Thyroid gland (tissue), 4 donors: ENCODE results near the gene PPARGC1A. TPM values are rescaled to one million over a fixed set of nuclear protein-coding genes. Genes with fewer than 3 reads are reported as not detected.

ENCODE experiments used
- DNase-seq, 2 donors: peaks; one replicate each; pipeline ENCODE4 v3.0.0-alpha.2; 2019
- H3K27ac ChIP-seq, 3 donors: fragments of 200-600 bp; sonication (generic); 1 replicate in 2 of 3; 2 replicates in 1 of 3; pipeline ENCODE4 v1.5.1; 2016 to 2019; ENCODE audit warnings: mild to moderate bottlenecking in 1 of 3, moderate library complexity in 1 of 3
- H3K27me3 ChIP-seq: fragments of 200-600 bp; sonication (generic); one replicate; pipeline ENCODE4 v1.5.1; 2019
- H3K36me3 ChIP-seq, 2 donors: fragments of 200-600 bp; sonication (generic); one replicate each; pipeline ENCODE4 v1.5.1; 2016 to 2019
- H3K4me1 ChIP-seq, 2 donors: fragments of 200-600 bp; sonication (generic); one replicate each; pipeline ENCODE4 v1.5.1; 2017 to 2019
- H3K4me3 ChIP-seq, 3 donors: fragments of 200-600 bp; sonication (generic); replicated peaks in 1 of 3; 1 replicate in 2 of 3; 2 replicates in 1 of 3; pipeline ENCODE4 v1.5.1; 2016; ENCODE audit warnings: mild to moderate bottlenecking in 1 of 3
- H3K9me3 ChIP-seq: fragments of 200-600 bp; sonication (generic); one replicate; pipeline ENCODE4 v1.5.1; 2017
- POLR2A ChIP-seq, 2 donors: fragments of 450-650 bp; IDR thresholded peaks; one replicate each; pipeline ENCODE4 v1.6.1; 2017; ENCODE audit warnings: antibody characterized with exemption in 2 of 2, mild to moderate bottlenecking in 2 of 2, moderate library complexity in 1 of 2
- WGBS, 2 donors: methylation state at CpG; one replicate each; pipeline ENCODE4 v1.1.5; 2017; 5-methylcytosine and 5-hydroxymethylcytosine counted together
- intact Hi-C: fragments of 100-400 bp; cut with DNase I; formaldehyde crosslinking; loops from one replicate; pipeline ENCODE4 v1.15.1; 2023
- total RNA-seq, 4 donors: library from RNA; depleted of rRNA; stranded (reverse); fragments of >200 nt; gene quantifications; one replicate each; pipeline ENCODE4 v1.2.3, GENCODE V29; 2016
- TF ChIP-seq, protein P1 (sequence below), 6 experiments: fragments of 200-600 bp in 3 of 6; fragments of 450-650 bp in 3 of 6; sonication (generic) in 3 of 6; IDR thresholded peaks; one replicate each; pipeline ENCODE4 v1.5.1; 2016 to 2019; ENCODE audit warnings: antibody characterized with exemption in 6 of 6, mild to moderate bottlenecking in 2 of 6, inconsistent platforms in 1 of 6, moderate library complexity in 1 of 6

PPARGC1A gene
- total RNA-seq, 4 donors from 2014 or later = 58.5 to 128 (median 96.2) TPM

- WGBS, 2 donors = 79 to 85% methylated on average over 1 of the region's 1 CpG
- Histone ChIP-seq H3K4me3 (no peak overlapping the region), H3K9me3 (no peaks in the 10 kb centered on the region), H3K36me3 (no peaks in the 10 kb centered on the region), H3K27me3 (no peaks in the 10 kb centered on the region), H3K4me1 (no peaks in the 10 kb centered on the region), H3K27ac (no peak overlapping the region)
- intact Hi-C loops = no loop called here
- DNase-seq = no peak
- TF ChIP-seq, protein P1, sequence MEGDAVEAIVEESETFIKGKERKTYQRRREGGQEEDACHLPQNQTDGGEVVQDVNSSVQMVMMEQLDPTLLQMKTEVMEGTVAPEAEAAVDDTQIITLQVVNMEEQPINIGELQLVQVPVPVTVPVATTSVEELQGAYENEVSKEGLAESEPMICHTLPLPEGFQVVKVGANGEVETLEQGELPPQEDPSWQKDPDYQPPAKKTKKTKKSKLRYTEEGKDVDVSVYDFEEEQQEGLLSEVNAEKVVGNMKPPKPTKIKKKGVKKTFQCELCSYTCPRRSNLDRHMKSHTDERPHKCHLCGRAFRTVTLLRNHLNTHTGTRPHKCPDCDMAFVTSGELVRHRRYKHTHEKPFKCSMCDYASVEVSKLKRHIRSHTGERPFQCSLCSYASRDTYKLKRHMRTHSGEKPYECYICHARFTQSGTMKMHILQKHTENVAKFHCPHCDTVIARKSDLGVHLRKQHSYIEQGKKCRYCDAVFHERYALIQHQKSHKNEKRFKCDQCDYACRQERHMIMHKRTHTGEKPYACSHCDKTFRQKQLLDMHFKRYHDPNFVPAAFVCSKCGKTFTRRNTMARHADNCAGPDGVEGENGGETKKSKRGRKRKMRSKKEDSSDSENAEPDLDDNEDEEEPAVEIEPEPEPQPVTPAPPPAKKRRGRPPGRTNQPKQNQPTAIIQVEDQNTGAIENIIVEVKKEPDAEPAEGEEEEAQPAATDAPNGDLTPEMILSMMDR (IDR thresholded peaks at IDR 0.05) = no peak
These were observed 119.8 kb downstream of the PPARGC1A start for GRCh38 chr4:23770011-23770410.

DNA sequence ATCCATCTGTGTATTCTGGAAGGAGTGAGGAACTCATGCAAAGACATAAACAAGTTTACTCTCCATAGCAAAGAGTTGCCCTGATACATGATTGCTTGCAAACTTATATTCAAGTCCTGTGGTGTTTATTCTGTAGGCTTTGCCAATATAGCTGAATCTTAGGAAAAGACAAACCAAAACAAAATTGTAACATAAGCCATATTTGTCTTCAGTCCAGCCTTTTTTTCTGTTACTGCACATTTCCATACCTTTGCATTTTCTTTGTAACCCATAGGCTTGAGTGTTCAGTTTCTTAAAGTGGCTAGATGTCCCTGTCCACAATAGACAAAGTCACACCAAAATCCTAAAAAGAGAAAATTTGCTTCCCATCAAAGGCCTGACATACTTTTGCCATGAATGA is 120.4 kb downstream of the PPARGC1A start:
- H3K4me1 ChIP-seq = no peaks in the 10 kb centered on the region
- H3K27ac ChIP-seq = no peak overlapping the region
- intact Hi-C loops = no loop called here
- no peaks in the 10 kb centered on the region for H3K27me3 ChIP-seq
- no peaks in the 10 kb centered on the region for H3K36me3 ChIP-seq
- no peaks in the 10 kb centered on the region for H3K9me3 ChIP-seq
- H3K4me3 ChIP-seq = no peak overlapping the region
- no peak for DNase-seq
- no peak for TF ChIP-seq POLR2A (IDR thresholded peaks at IDR 0.05)
- TF ChIP-seq, protein P1 (IDR thresholded peaks at IDR 0.05) = no peak

DNA sequence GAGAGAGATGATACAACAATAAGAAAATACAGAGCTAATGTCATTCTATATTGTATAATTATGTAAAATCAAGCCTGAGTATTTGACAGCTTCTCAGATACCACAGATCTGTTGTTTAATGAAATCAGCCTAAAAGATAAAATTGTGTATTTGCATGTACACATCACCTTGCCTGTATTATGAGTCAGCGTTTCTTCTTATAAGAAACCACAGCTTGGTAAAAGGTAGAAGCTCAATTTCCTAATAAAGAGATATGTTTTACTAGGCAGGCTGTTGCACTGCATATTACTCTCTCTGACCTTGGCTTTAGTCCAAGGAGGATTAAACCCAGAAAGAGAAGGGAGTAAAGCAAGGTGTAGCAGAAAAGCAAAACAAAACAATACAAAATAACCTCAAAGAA is 121.3 kb downstream of the PPARGC1A start:
- intact Hi-C loops = no loop called here
- no peak overlapping the region for H3K4me3 ChIP-seq
- no peaks in the 10 kb centered on the region for H3K4me1 ChIP-seq
- DNase-seq = no peak
- H3K36me3 ChIP-seq = no peaks in the 10 kb centered on the region
- H3K27me3 ChIP-seq = no peaks in the 10 kb centered on the region
- WGBS, 2 donors = 97 to 100% methylated on average over 1 of the region's 1 CpG
- no peak overlapping the region for H3K27ac ChIP-seq
- H3K9me3 ChIP-seq = no peaks in the 10 kb centered on the region
- TF ChIP-seq, protein P1 (IDR thresholded peaks at IDR 0.05) = no peak
- TF ChIP-seq POLR2A (IDR thresholded peaks at IDR 0.05) = no peak

DNA sequence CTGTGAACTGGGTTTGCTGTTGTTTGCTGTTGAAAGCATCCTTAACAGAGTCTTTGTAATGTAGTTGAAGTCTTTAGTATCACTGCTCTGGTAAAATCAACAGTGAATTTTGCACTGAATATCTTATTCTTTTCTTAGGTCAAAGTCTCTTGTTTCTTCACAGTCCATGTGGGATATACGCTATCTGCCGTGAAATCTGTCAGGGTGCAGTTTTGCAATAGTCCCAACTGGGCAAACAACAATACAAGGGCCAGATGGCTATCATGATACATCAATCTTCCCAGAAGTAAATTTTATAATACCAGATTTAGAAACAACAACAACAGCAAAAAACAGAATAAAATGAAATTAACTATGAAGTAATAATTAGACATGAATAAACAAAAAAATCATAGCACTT is 123.5 kb downstream of the PPARGC1A start:
- H3K9me3 ChIP-seq = no peaks in the 10 kb centered on the region
- TF ChIP-seq, protein P1 (IDR thresholded peaks at IDR 0.05) = no peak
- TF ChIP-seq POLR2A (IDR thresholded peaks at IDR 0.05) = no peak
- H3K4me3 ChIP-seq = no peak overlapping the region
- no peaks in the 10 kb centered on the region for H3K4me1 ChIP-seq
- DNase-seq = no peak
- H3K27ac ChIP-seq = no peak overlapping the region
- intact Hi-C loops = no loop called here
- H3K27me3 ChIP-seq = no peaks in the 10 kb centered on the region
- 88% methylated on average over 2 of the region's 2 CpGs for WGBS, 2 donors
- no peaks in the 10 kb centered on the region for H3K36me3 ChIP-seq

DNA sequence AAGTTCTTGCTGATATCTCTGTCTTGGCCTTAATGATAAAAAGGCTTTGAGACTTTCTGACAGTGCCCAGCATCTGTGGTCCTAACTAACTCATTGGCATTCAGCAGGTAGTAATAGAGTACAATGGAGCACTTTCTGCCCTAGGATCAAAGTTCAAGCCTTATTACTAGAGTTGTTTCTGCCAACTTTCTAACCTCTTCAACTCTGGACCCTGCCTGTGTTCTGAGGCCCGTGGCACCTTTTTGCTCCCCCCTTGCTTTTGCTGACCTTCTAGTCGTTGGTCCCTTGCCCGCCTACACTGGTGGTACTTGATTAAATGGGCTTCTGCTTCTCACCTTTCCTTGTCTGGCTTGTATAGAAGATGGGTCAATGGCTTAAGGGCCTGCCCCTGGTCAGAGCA is 126.3 kb downstream of the PPARGC1A start:
- no peaks in the 10 kb centered on the region for H3K4me1 ChIP-seq
- intact Hi-C loops = no loop called here
- no peaks in the 10 kb centered on the region for H3K9me3 ChIP-seq
- no peak overlapping the region for H3K27ac ChIP-seq
- WGBS, 2 donors = 60 to 82% methylated on average over 3 of the region's 3 CpGs
- no peaks in the 10 kb centered on the region for H3K27me3 ChIP-seq
- no peak for DNase-seq
- no peak overlapping the region for H3K4me3 ChIP-seq
- no peaks in the 10 kb centered on the region for H3K36me3 ChIP-seq
- TF ChIP-seq, protein P1 (IDR thresholded peaks at IDR 0.05) = no peak
- TF ChIP-seq POLR2A (IDR thresholded peaks at IDR 0.05) = no peak
